Ovary (tissue), 3 donors: Measurements from ENCODE around the gene SLC25A51.

Source experiments
- CTCF ChIP-seq, 3 donors: fragments of 450-650 bp in 2 of 3; fragments of 200-600 bp in 1 of 3; IDR thresholded peaks; one replicate each; pipeline versions ENCODE4 v1.5.1 to v1.8.0; 2016 to 2022; ENCODE audit warnings: antibody characterized with exemption in 3 of 3, mild to moderate bottlenecking in 1 of 3
- EP300 ChIP-seq: sonication (generic); formaldehyde crosslinking; IDR thresholded peaks from one replicate; pipeline ENCODE4 v1.6.1; 2017; ENCODE audit warnings: antibody characterized with exemption
- POLR2A ChIP-seq: fragments of 450-650 bp; IDR thresholded peaks from one replicate; pipeline ENCODE4 v1.6.1; 2017; ENCODE audit warnings: antibody characterized with exemption, mild to moderate bottlenecking, moderate library complexity
- donor health status: DM: no; HTN: no; CAD: no.

DNA sequence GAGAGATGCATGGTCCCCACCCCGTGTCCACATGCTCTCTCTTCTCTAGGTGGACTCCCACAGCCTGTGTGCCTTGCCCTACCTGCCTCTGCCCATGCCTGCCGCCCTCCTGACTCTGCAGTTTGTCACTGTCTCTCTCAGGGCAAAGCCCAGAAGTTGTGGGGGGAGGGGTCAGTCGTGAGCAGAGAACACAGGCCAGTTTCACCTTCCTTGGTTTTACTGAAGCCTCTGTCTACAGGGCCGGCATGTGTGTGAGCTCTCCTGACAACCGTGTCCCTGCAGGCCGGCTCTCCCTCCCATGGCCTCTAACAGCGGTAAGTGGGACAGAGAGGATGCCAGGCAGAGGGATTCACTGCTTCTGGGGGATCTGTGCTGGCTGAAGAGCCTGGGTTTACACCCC lies 43.5 kb upstream of the SLC25A51 start:
- no peak for TF ChIP-seq CTCF (IDR thresholded peaks at IDR 0.05)
- no peak for TF ChIP-seq EP300
- no peak for TF ChIP-seq POLR2A
